IMR-90 (cell line): ENCODE measurements around the gene IGF1R. TPM values are rescaled to one million over a fixed set of nuclear protein-coding genes. Genes with fewer than 3 reads are reported as not detected.

ENCODE experiments used
- ATAC-seq: fragments of 200-7000 bp; cut with Tn5 transposase; 2 replicates; pipeline ENCODE4 v1.9.1; 2020; ENCODE audit warnings: low read depth, mild to moderate bottlenecking, moderate library complexity
- BruUV-seq: library from RNA; stranded (reverse); fragments of 400-500 nt; replicated peaks from 2 replicates; lab custom pipeline; 2021; lab: Mats Ljungman, UMichigan
- CTCF ChIA-PET: fragments of 300-600 bp; formaldehyde crosslinking; extraction: SDS; loops from one replicate; lab custom pipeline; 2021; ENCODE audit warnings: antibody characterized with exemption; lab: Yijun Ruan, JAX
- POLR2A ChIA-PET: fragments of 300-600 bp; sonication (Branson Sonifier 250); formaldehyde crosslinking; loops from one replicate; lab custom pipeline; 2022; ENCODE audit warnings: antibody characterized with exemption; ENCODE audit not compliant: unreplicated experiment; lab: Charles Lee
- DNase-seq: peaks from one replicate; pipeline ENCODE4 v3.0.0; 2013
- H2AFZ ChIP-seq: replicated peaks from 2 replicates; pipeline ENCODE3; 2013; ENCODE audit warnings: low read length, mild to moderate bottlenecking; ENCODE audit not compliant: poor library complexity
- H2AK5ac ChIP-seq: 2 replicates; pipeline ENCODE4 v1.6.1; 2013; ENCODE audit warnings: low read depth, low read length, inconsistent platforms
- H2AK9ac ChIP-seq: replicated peaks from 2 replicates; pipeline ENCODE3; 2013; ENCODE audit warnings: mild to moderate bottlenecking, low read depth, low read length, moderate library complexity; ENCODE audit not compliant: poor library complexity
- H2BK120ac ChIP-seq: 2 replicates; pipeline ENCODE4 v1.6.1; 2013; ENCODE audit warnings: low read depth, low read length, inconsistent platforms
- H2BK15ac ChIP-seq: 3 replicates; pipeline ENCODE4 v1.6.1; 2013; ENCODE audit warnings: low read depth, low read length, inconsistent platforms
- H2BK20ac ChIP-seq: 2 replicates; pipeline ENCODE4 v1.6.1; 2013; ENCODE audit warnings: low read depth, mild to moderate bottlenecking, inconsistent platforms, low read length, moderate library complexity
- H2BK5ac ChIP-seq: 2 replicates; pipeline ENCODE4 v1.6.1; 2013; ENCODE audit warnings: mild to moderate bottlenecking, low read depth, low read length, inconsistent platforms; ENCODE audit not compliant: poor library complexity, severe bottlenecking
- H3K14ac ChIP-seq: replicated peaks from 2 replicates; pipeline ENCODE4 v1.6.1; 2013; ENCODE audit warnings: low read depth, low read length, inconsistent platforms
- H3K18ac ChIP-seq: 2 replicates; pipeline ENCODE4 v1.6.1; 2013; ENCODE audit warnings: low read depth, low read length, control low read depth
- H3K23ac ChIP-seq: 2 replicates; pipeline ENCODE4 v1.6.1; 2013; ENCODE audit warnings: low read depth, low read length, inconsistent platforms
- H3K27ac ChIP-seq: 2 replicates; pipeline ENCODE4 v1.5.1; 2013; ENCODE audit warnings: mild to moderate bottlenecking, control low read depth, low read length; ENCODE audit not compliant: insufficient read depth
- H3K27me3 ChIP-seq: 2 replicates; pipeline ENCODE4 v1.6.1; 2013; ENCODE audit warnings: low read length; ENCODE audit not compliant: control insufficient read depth, insufficient read depth
- H3K36me3 ChIP-seq: 2 replicates; pipeline ENCODE4 v1.6.1; 2013; ENCODE audit warnings: low read length, mixed read lengths; ENCODE audit not compliant: control insufficient read depth, insufficient read depth
- H3K4ac ChIP-seq: 2 replicates; pipeline ENCODE4 v1.6.1; 2013; ENCODE audit warnings: low read depth, low read length, inconsistent platforms
- H3K4me1 ChIP-seq: 2 replicates; pipeline ENCODE4 v1.6.1; 2013; ENCODE audit warnings: low read length, mixed read lengths; ENCODE audit not compliant: control insufficient read depth, insufficient read depth
- H3K4me2 ChIP-seq: 2 replicates; pipeline ENCODE4 v1.6.1; 2013; ENCODE audit warnings: low read depth, mild to moderate bottlenecking, control low read depth, low read length, moderate library complexity
- H3K4me3 ChIP-seq: 2 replicates; pipeline ENCODE4 v1.5.1; 2013; ENCODE audit warnings: low read depth, mild to moderate bottlenecking, control low read depth, low read length, moderate library complexity; ENCODE audit not compliant: insufficient read depth
- H3K56ac ChIP-seq: 2 replicates; pipeline ENCODE4 v1.6.1; 2013; ENCODE audit warnings: low read length, inconsistent platforms; ENCODE audit not compliant: insufficient read depth; ENCODE audit errors: extremely low read depth
- H3K79me1 ChIP-seq, 2 experiments: 2 replicates each; pipeline ENCODE4 v1.6.1; 2013; ENCODE audit warnings: low read length in 2 of 2, inconsistent platforms in 1 of 2, low read depth in 1 of 2
- H3K9ac ChIP-seq: 2 replicates; pipeline ENCODE4 v1.6.1; 2013; ENCODE audit warnings: low read depth, low read length, control low read depth
- H3K9me1 ChIP-seq: 2 replicates; pipeline ENCODE4 v1.6.1; 2013; ENCODE audit warnings: low read length, inconsistent platforms; ENCODE audit not compliant: insufficient read depth
- H3K9me3 ChIP-seq: 2 replicates; pipeline ENCODE4 v1.6.1; 2013; ENCODE audit warnings: low read length; ENCODE audit not compliant: control insufficient read depth, insufficient read depth
- H4K20me1 ChIP-seq: 2 replicates; pipeline ENCODE4 v1.6.1; 2013; ENCODE audit warnings: low read length, inconsistent platforms; ENCODE audit not compliant: insufficient read depth
- H4K5ac ChIP-seq: 2 replicates; pipeline ENCODE4 v1.6.1; 2013; ENCODE audit warnings: mild to moderate bottlenecking, low read depth, low read length, control low read depth
- H4K8ac ChIP-seq, 2 experiments: 2 replicates each; pipeline ENCODE4 v1.6.1; 2013; ENCODE audit warnings: low read depth in 2 of 2, low read length in 2 of 2, control low read depth in 1 of 2, inconsistent platforms in 1 of 2
- H4K91ac ChIP-seq: 2 replicates; pipeline ENCODE4 v1.6.1; 2013; ENCODE audit warnings: low read depth, low read length, inconsistent platforms; ENCODE audit not compliant: insufficient read depth
- BHLHE40 ChIP-seq: fragments of 150-350 bp; IDR thresholded peaks from 2 replicates; pipeline ENCODE4 v1.6.1; 2016; ENCODE audit warnings: mild to moderate bottlenecking, low read depth, low read length
- CEBPB ChIP-seq: IDR thresholded peaks from 2 replicates; pipeline ENCODE4 v1.6.1; 2012; ENCODE audit warnings: low read depth, low read length, improper control_type of control experiment
- CHD1 ChIP-seq: IDR thresholded peaks from 2 replicates; pipeline ENCODE4 v1.6.1; 2012; ENCODE audit warnings: low read depth, low read length, improper control_type of control experiment
- CTCF ChIP-seq: conservative IDR thresholded peaks from 2 replicates; pipeline ENCODE4 v1.5.1; 2012; ENCODE audit warnings: mild to moderate bottlenecking, low read depth, low read length, improper control_type of control experiment
- ELK1 ChIP-seq: fragments of 150-350 bp; IDR thresholded peaks from 2 replicates; pipeline ENCODE4 v1.6.1; 2016; ENCODE audit warnings: low read depth, mild to moderate bottlenecking, low read length, moderate library complexity, borderline replicate concordance
- FOS ChIP-seq: fragments of 150-350 bp; IDR thresholded peaks from 2 replicates; pipeline ENCODE4 v1.6.1; 2016; ENCODE audit warnings: low read depth, low read length
- MAFK ChIP-seq: IDR thresholded peaks from 2 replicates; pipeline ENCODE4 v1.6.1; 2012; ENCODE audit warnings: low read depth, low read length, improper control_type of control experiment
- MAZ ChIP-seq: IDR thresholded peaks from 2 replicates; pipeline ENCODE4 v1.6.1; 2012; ENCODE audit warnings: low read depth, mild to moderate bottlenecking, low read length, improper control_type of control experiment, moderate library complexity, borderline replicate concordance
- MXI1 ChIP-seq: IDR thresholded peaks from 2 replicates; pipeline ENCODE4 v1.6.1; 2012; ENCODE audit warnings: low read depth, mild to moderate bottlenecking, low read length, moderate library complexity, borderline replicate concordance
- NFE2L2 ChIP-seq: fragments of 150-350 bp; IDR thresholded peaks from 2 replicates; pipeline ENCODE4 v1.6.1; 2016; ENCODE audit warnings: low read depth, mild to moderate bottlenecking, low read length
- POLR2A ChIP-seq: IDR thresholded peaks from 2 replicates; pipeline ENCODE4 v1.6.1; 2012; ENCODE audit warnings: mild to moderate bottlenecking, low read depth, low read length
- RAD21 ChIP-seq: IDR thresholded peaks from 2 replicates; pipeline ENCODE4 v1.6.1; 2012; ENCODE audit warnings: low read length, improper control_type of control experiment
- RCOR1 ChIP-seq: IDR thresholded peaks from 2 replicates; pipeline ENCODE4 v1.6.1; 2012; ENCODE audit warnings: mild to moderate bottlenecking, low read length, improper control_type of control experiment; ENCODE audit not compliant: insufficient replicate concordance
- RFX5 ChIP-seq: IDR thresholded peaks from 2 replicates; pipeline ENCODE4 v1.8.0; 2012; ENCODE audit warnings: low read depth, mild to moderate bottlenecking, low read length, moderate library complexity
- SMC3 ChIP-seq: fragments of 150-350 bp; IDR thresholded peaks from 2 replicates; pipeline ENCODE4 v1.6.1; 2016; ENCODE audit warnings: low read depth, mild to moderate bottlenecking, antibody characterized with exemption, low read length, moderate library complexity
- USF2 ChIP-seq: fragments of 150-350 bp; IDR thresholded peaks from 2 replicates; pipeline ENCODE4 v1.6.1; 2017; ENCODE audit warnings: mild to moderate bottlenecking, antibody characterized with exemption, low read length, low read depth
- WGBS, 2 experiments: methylation state at CpG; one replicate each; pipeline versions ENCODE4 v1.1.5 to v1.1.7; 2013; ENCODE audit warnings: missing lambda C conversion rate in 2 of 2; ENCODE audit not compliant: insufficient read length in 1 of 2; ENCODE audit errors: extremely low coverage in 2 of 2; 5-methylcytosine and 5-hydroxymethylcytosine counted together
- dilution Hi-C: fragments of 300-500 bp; cut with HindIII; formaldehyde crosslinking; loops from one replicate; pipeline ENCODE4 v1.14.3; 2018; ENCODE audit warnings: low sequenced_read_pairs; ENCODE audit not compliant: unreplicated experiment
- in situ Hi-C: fragments of 300-500 bp; cut with MboI; formaldehyde crosslinking; loops from 3 replicates; pipeline ENCODE4 v1.14.3; 2019; ENCODE audit warnings: low sequenced_read_pairs, inconsistent platforms, mixed read lengths
- intact Hi-C: fragments of 100-400 bp; cut with micrococcal nuclease; formaldehyde crosslinking; loops from 2 replicates; pipeline ENCODE4 v1.10.0; 2022
- polyA plus RNA-seq, 3 experiments: library from polyadenylated mRNA; depleted of rRNA; stranded (reverse); fragments of >200 nt; gene quantifications; 2 replicates each; pipeline ENCODE4 v1.2.3, GENCODE V29; 2012; ENCODE audit warnings: low replicate concordance in 1 of 3
- total RNA-seq: library from RNA; depleted of rRNA; stranded (reverse); fragments of >200 nt; gene quantifications from 2 replicates; pipeline ENCODE4 v1.2.3, GENCODE V29; 2012

Gene IGF1R
- total and polyA plus RNA-seq, 2 of the 4 experiments (the other 2 are of a cell fraction): 24.0 to 24.9 TPM

DNA sequence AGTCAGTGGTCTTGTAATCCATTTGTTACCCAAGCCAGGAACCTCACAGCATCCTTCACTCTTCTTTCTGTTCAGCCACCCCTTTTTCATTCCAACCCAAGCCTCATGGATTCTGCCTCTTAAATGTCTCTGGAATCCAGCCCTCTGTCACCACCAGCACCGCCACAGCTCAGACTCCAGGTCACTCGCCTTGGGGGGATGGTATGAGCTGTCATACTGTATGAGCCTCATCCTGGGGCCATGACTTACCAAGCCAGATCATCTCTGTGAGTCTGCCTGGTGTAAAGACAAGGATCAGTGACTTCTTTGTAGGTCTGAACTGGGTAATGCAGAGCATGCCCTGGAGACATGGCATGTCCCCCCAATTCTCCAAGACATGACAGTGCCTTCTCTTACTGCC lies 279.7 kb downstream of the IGF1R start:
- Histone ChIP-seq H3K18ac (no peak overlapping the region), H2AK5ac (0 out of 2 replicates have a peak overlapping the region, but pooled peaks have one; percentile 13), H3K36me3 (peaks cover 54% of the 10 kb centered on the region)

More for the DNA sequence above, 279.7 kb downstream of the IGF1R start:
- Histone ChIP-seq H3K9me3 (no peaks in the 10 kb centered on the region), H3K27ac (peak overlapping the region; percentile 34; the same call in 1 of the 2 replicates), H3K23ac (no peak overlapping the region), H3K9ac (no peak overlapping the region), H2AK9ac (no peak overlapping the region), H3K79me1 (peaks cover 7 to 51% of the 10 kb centered on the region in 2 experiments), H4K91ac (no peak overlapping the region), H2BK5ac (no peak overlapping the region), H2BK120ac (no peak overlapping the region), H3K56ac (no peak overlapping the region), H4K5ac (no peak overlapping the region), H3K9me1 (peaks cover 19% of the 10 kb centered on the region), H2BK20ac (no peak overlapping the region), H3K27me3 (no peaks in the 10 kb centered on the region), H3K14ac (peak overlapping the region; percentile 10; the same call in 1 of the 2 replicates), H3K4ac (no peak overlapping the region), H4K8ac (0 out of 4 replicates have a peak overlapping the region, but pooled peaks of 1 of the 2 experiments have one; percentile 33), H2BK15ac (no peak overlapping the region), H3K4me1 (peaks cover 7% of the 10 kb centered on the region), H2AFZ (no peak overlapping the region), H4K20me1 (no peaks in the 10 kb centered on the region), H3K4me3 (no peak overlapping the region), H3K4me2 (no peak overlapping the region)
- ChIA-PET POLR2A (no interaction called here), CTCF (no interaction called here)
- dilution Hi-C loops (loop anchor here (25.0 kb wide), 1 partner anchor 134 kb away; no protein-coding TSS in a partner anchor), intact Hi-C loops (no loop called here), in situ Hi-C loops (no loop called here)
- no CpG with 5 or more reads among the region's 2 CpGs for WGBS, 2 experiments
- DNase-seq: no peak
- no peak for TF ChIP-seq RAD21
- no peak for TF ChIP-seq RCOR1
- TF ChIP-seq MXI1: no peak
- no peak for TF ChIP-seq SMC3
- TF ChIP-seq MAFK: no peak
- TF ChIP-seq POLR2A: no peak
- no peak for TF ChIP-seq NFE2L2
- TF ChIP-seq CTCF: no peak
- no peak for TF ChIP-seq MAZ
- TF ChIP-seq FOS: no peak
- TF ChIP-seq RFX5: no peak
- TF ChIP-seq BHLHE40: no peak
- TF ChIP-seq USF2: no peak
- no peak for TF ChIP-seq ELK1
- no peak for TF ChIP-seq CEBPB
- no peak for TF ChIP-seq CHD1
- BruUV-seq: no TSS peak
- ATAC-seq: no peak
